SJCRH30 (cell line): ENCODE measurements around the gene ASTN1. TPM values are rescaled to one million over a fixed set of nuclear protein-coding genes. Genes with fewer than 3 reads are reported as not detected.

Experiments
- DNase-seq, 2 experiments: peaks; one replicate each; pipeline ENCODE4 v3.0.0-alpha.2; 2015 to 2020
- H3K27ac ChIP-seq: fragments of 250-450 bp; sonication (Bioruptor Pico); 2 replicates; pipeline ENCODE4 v1.5.1; 2020; ENCODE audit warnings: mild to moderate bottlenecking, moderate library complexity
- H3K27me3 ChIP-seq: fragments of 250-450 bp; sonication (Bioruptor Pico); 2 replicates; pipeline ENCODE4 v1.5.1; 2020; ENCODE audit warnings: mild to moderate bottlenecking, moderate library complexity
- H3K36me3 ChIP-seq: fragments of 250-450 bp; sonication (Bioruptor Pico); 2 replicates; pipeline ENCODE4 v1.5.1; 2020; ENCODE audit warnings: mild to moderate bottlenecking, moderate library complexity
- H3K4me1 ChIP-seq: fragments of 250-450 bp; sonication (Bioruptor Pico); 2 replicates; pipeline ENCODE4 v1.5.1; 2020; ENCODE audit warnings: mild to moderate bottlenecking, moderate library complexity
- H3K4me3 ChIP-seq: fragments of 250-450 bp; sonication (Bioruptor Pico); 2 replicates; pipeline ENCODE4 v1.5.1; 2020; ENCODE audit warnings: mild to moderate bottlenecking, moderate library complexity
- H3K9me3 ChIP-seq: fragments of 250-450 bp; sonication (Bioruptor Pico); replicated peaks from 2 replicates; pipeline ENCODE4 v1.5.1; 2020; ENCODE audit warnings: mild to moderate bottlenecking, moderate library complexity
- total RNA-seq: library from RNA; depleted of rRNA; stranded (reverse); fragments of >200 nt; shearing (Covaris generic); gene quantifications from 2 replicates; pipeline ENCODE4 v1.2.3, GENCODE V29; 2014

The ASTN1 gene
- total RNA-seq, 1 experiment from 2014 or later: not detected

DNA sequence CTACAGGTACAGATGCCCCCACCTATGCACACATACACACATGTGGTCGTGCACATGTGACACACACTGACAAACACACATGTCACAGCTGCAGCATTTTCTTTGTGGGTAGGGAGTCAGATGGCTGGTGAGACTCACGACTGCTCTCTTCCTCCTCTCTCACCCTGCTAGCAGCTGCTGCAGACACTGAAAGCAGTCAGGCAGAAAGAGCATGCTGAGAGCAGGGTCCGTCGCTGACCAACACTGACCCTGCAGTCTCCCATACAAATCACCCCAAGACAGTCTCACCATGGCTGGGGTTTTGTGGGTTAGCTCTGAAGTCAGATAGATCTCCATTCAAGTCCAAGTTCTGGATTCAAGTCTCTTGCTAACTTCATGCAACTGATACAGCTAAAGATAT lies 188.3 kb downstream of the ASTN1 start:
- no peaks in the 10 kb centered on the region for H3K9me3 ChIP-seq
- H3K27me3 ChIP-seq: no peaks in the 10 kb centered on the region
- no peak overlapping the region for H3K4me3 ChIP-seq
- no peak overlapping the region for H3K27ac ChIP-seq
- H3K4me1 ChIP-seq: no peaks in the 10 kb centered on the region
- no peaks in the 10 kb centered on the region for H3K36me3 ChIP-seq
- DNase-seq: no peak

DNA sequence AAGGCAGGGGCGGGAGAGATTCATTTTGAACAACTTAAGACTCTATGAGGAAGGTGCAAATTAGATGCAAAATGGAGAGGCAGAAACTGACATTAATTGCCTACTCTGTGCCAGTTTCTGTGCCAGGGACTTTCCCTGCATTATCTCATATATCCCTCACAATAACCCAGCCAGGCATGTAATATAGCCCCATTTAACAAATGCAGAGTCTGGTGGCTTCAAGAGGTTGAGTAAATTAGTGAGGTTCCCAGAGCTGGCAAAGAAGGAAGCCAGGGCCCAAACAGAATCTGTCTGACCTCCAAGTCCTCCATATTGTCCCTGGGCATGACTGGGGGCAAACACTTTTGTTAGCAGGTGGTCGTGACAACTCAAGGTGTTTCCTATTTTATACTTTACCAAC lies 199.8 kb downstream of the ASTN1 start:
- Histone ChIP-seq H3K27ac (no peak overlapping the region), H3K27me3 (peaks cover 3% of the 10 kb centered on the region; the same call in 1 of the 2 replicates), H3K9me3 (no peaks in the 10 kb centered on the region), H3K36me3 (no peaks in the 10 kb centered on the region), H3K4me1 (no peaks in the 10 kb centered on the region), H3K4me3 (no peak overlapping the region)
- no peak for DNase-seq

DNA sequence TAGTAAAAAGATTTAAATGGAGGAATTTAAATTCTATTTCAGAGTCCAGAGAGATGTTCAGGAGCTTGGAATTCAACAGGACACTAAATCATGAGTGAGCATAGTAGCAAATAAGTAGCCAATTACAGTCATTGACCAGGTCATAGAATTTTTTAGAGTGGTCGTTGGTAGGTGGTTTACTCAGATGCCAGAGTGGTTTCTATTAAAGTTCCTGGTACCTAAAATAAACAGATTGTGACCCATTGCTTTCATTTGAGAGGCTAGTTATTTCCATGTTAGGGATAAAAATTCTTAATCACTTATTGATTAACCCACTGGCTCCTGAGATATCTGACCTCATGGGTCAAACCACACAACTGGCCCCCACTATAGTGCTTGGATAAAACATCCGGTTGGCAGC lies 201.3 kb downstream of the ASTN1 start:
- Histone ChIP-seq H3K27ac (no peak overlapping the region), H3K9me3 (no peaks in the 10 kb centered on the region), H3K4me3 (no peak overlapping the region), H3K36me3 (no peaks in the 10 kb centered on the region), H3K27me3 (no peaks in the 10 kb centered on the region; the same call in 1 of the 2 replicates), H3K4me1 (no peaks in the 10 kb centered on the region)
- DNase-seq: no peak

DNA sequence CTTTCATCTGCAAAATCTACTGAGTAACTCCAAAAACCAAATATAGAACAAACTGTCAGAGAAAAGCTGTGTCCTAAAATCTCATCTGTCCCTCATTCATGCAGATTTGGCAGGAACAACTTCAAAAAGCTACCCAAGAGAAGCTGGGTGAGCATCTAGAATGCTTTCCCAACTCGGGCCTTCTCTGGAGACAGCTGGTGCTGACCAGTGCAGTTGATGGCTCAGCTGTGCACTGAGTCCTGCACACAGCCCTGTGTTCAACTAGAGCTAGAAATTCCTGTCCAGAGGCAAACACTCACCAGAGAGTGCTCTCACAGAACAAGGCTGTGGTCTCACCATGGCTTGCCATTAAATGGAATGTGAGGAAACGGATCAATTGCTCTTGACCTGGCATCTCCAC lies 202.8 kb downstream of the ASTN1 start:
- Histone ChIP-seq H3K27ac (no peak overlapping the region), H3K4me1 (no peaks in the 10 kb centered on the region), H3K4me3 (no peak overlapping the region), H3K36me3 (no peaks in the 10 kb centered on the region), H3K27me3 (no peaks in the 10 kb centered on the region; the same call in 1 of the 2 replicates), H3K9me3 (no peaks in the 10 kb centered on the region)
- DNase-seq: no peak

DNA sequence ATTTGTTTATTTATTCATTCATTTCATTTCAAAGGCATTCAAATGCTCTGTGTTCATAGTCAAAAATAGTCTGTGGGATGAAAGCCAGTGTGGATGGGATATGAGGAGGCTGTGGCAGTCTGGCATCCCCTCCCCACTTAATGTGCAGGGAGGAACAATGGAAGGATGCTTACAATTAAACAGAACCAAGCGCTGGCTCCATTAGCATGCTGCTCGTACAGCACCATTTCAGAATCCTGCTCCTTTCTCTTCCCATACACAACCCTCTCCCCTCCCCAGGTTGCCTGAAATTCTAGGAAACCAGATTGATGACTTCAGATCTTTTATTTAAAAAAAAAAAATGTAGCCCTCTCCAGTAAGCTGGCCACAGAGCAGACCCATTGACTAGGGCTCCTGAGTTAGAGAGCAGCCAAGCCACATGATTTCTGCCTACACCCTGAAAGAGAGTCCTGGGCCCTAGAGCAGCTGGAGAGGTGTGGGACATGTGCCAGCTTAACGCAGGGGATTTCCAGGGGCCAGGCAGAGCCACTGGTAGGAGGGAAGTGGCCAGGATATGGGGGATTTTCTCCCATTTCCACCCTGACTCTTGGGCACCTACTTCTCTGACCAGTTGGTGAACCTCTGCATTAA lies 205.2 kb downstream of the ASTN1 start:
- DNase-seq: no peak
- Histone ChIP-seq H3K27ac (no peak overlapping the region), H3K4me1 (no peaks in the 10 kb centered on the region)

DNA sequence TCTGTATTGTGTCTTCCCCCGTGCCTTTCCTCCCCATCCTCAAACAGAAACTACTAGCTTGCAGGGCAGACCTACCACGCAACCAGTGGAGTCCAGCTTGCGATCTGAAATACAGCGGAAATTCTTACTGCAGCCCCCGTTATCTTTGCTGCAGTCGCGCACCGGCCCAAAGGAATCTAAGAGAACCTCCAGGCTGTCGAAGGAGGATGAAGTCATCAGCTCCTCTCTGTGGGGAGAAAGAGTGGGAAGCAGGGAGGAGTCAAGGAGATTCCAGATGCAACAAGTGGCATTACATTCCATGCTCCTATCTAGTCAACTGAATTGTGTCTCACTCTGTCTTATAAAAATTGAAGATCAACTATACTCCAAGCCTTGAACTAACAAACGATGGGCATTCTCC lies 206.9 kb downstream of the ASTN1 start:
- Histone ChIP-seq H3K36me3 (no peaks in the 10 kb centered on the region), H3K27ac (no peak overlapping the region), H3K4me3 (no peak overlapping the region), H3K9me3 (no peaks in the 10 kb centered on the region), H3K27me3 (no peaks in the 10 kb centered on the region), H3K4me1 (no peaks in the 10 kb centered on the region)
- no peak for DNase-seq

More for the DNA sequence above, 205.2 kb downstream of the ASTN1 start:
- Histone ChIP-seq H3K4me3 (no peak overlapping the region), H3K36me3 (no peaks in the 10 kb centered on the region), H3K27me3 (no peaks in the 10 kb centered on the region), H3K9me3 (no peaks in the 10 kb centered on the region)

DNA sequence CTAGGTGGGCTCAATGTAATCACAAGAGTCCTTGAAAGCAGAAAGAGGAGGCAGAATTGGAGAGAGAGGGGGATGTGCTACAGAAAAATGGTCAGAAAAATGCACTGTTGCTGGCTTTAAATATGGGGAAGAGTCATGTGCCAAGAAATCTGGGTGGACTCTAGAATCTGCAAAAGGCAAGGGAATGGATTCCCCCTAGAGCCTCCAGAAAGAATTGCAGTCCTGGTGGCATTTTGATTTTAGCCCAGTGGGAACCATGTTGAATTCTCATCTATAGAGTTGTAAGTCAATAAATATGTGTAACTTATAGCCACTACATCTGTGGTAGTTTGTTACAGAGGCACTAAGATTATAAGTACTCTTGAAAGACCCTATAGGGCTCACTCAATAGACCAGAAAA lies 210.3 kb downstream of the ASTN1 start:
- Histone ChIP-seq H3K4me1 (no peaks in the 10 kb centered on the region), H3K9me3 (no peaks in the 10 kb centered on the region), H3K27ac (no peak overlapping the region), H3K4me3 (no peak overlapping the region), H3K36me3 (no peaks in the 10 kb centered on the region), H3K27me3 (no peaks in the 10 kb centered on the region)
- DNase-seq: peak in 1 of 2 experiments; percentile 5

DNA sequence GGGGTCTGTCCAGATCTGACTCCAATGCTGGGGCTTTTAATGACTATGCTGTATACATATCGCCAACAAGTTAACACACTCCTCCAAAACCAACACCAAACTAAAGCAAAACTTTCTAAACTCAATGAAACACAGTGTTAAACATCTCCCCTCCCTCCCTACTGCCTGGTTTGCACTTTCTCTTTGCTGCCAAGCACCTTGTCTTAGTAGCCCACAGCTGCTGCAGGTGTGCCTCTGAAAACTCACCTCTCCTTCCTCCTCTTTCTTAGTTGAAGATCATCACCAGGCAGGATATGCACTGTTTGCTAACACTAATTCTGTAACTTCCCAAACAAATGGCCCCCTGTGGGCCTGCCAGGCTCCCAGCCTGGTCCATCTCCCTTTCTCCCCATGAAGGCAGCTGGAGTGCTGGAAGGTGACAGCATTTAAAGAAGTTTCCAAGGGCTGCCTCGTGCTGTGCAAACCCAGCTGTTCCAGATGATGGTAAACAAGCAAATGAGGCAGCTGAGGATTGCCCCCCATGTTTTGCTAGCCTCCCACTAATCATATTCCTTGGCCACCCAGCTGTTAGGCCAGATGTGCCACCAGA lies 213.7 kb downstream of the ASTN1 start:
- Histone ChIP-seq H3K9me3 (no peaks in the 10 kb centered on the region), H3K27ac (no peak overlapping the region), H3K27me3 (no peaks in the 10 kb centered on the region), H3K4me1 (no peaks in the 10 kb centered on the region), H3K4me3 (no peak overlapping the region), H3K36me3 (no peaks in the 10 kb centered on the region)
- DNase-seq: no peak

DNA sequence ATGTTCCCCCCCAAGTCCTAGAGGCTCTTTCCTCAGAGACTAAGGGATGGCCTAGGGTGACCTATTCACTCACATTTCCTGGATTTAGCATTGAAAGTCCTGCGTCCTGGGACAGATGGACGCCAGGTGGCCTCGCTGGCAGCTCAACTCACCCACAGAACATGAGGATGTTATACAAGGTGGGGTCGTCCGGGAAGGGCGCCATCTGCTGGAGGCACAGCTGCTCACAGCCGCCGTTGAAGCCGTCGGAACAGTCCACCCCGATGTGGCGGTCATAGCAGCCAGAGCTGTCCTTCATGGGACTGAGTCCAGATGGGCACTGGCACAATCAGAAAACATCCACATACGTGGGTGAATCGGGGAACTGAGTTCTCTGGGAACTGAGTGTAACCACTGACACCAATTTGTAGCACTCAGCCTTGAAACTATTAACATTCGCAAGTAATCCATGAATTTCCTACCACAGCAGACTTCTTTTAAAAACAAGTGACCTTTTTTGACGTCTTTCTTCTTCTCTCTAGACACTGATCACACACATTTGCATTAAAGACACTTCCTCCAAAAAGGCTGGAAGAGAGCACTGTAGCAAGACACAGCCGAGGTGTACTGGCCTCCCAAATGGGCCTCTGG lies 215.4 kb downstream of the ASTN1 start:
- Histone ChIP-seq H3K9me3 (no peaks in the 10 kb centered on the region), H3K4me1 (no peaks in the 10 kb centered on the region), H3K4me3 (no peak overlapping the region), H3K27ac (no peak overlapping the region), H3K36me3 (no peaks in the 10 kb centered on the region), H3K27me3 (no peaks in the 10 kb centered on the region)
- DNase-seq: peak; percentile 53 to 57

DNA sequence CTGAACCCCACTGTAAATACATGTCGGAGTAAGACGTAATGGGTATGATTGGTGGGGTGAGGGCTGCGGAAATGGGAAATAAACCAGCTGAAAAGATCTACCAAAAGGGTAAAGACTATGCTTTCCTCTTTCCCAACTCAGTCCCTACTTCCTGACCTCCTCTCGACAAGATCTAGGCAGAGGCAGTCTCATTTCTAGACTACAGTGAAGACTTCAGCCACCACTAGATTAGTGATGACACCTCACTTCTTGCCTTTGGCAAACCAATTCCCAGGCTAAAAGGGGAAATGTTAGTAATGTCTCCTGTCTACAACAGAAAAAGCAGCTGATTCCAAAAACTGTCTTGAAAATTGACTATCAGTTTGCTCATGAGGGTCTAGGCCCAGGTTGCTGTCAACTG lies 219.9 kb downstream of the ASTN1 start:
- H3K4me1 ChIP-seq: no peaks in the 10 kb centered on the region
- no peak overlapping the region for H3K27ac ChIP-seq
- no peak for DNase-seq
- H3K27me3 ChIP-seq: no peaks in the 10 kb centered on the region
- H3K36me3 ChIP-seq: no peaks in the 10 kb centered on the region
- no peak overlapping the region for H3K4me3 ChIP-seq
- H3K9me3 ChIP-seq: no peaks in the 10 kb centered on the region

DNA sequence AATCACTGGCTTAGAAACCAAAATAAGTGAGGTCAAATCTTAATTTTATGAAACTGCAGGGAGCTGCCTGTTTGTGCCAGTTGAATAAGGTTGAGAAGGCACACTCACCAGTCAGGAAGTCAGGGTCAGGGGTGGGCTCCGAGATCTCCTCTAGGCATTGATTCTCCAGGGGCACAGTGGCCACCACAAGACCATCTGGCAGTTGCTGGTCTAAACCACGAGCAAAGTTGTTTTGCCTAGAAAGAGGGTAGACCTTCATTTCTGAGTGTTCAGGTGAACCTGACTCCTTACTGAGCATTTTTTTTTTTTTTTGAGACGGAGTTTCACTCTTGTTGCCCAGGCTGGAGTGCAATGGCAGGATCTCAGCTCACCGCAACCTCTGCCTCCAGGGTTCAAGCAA lies 220.7 kb downstream of the ASTN1 start:
- no peaks in the 10 kb centered on the region for H3K9me3 ChIP-seq
- DNase-seq: no peak
- H3K4me3 ChIP-seq: no peak overlapping the region
- H3K4me1 ChIP-seq: no peaks in the 10 kb centered on the region
- H3K27ac ChIP-seq: no peak overlapping the region
- H3K36me3 ChIP-seq: no peaks in the 10 kb centered on the region
- H3K27me3 ChIP-seq: no peaks in the 10 kb centered on the region

DNA sequence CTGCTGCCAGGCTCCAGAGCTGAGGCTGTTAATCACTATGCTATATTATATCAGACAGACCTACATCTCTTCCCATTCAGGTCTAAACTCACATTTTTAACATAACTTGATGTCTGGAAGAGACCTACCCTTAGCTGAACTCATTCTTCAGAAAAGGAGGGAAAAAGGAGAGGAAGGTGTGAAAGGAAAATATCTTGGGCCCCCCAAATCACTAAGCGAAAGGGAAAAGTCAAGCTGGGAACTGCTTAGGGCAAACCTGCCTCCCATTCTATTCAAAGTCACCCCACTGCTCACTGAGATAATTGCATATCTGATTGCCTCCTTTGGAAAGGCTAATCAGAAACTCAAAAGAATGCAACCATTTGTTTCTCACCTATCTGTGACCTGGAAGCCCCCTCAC lies 222.2 kb downstream of the ASTN1 start:
- Histone ChIP-seq H3K27me3 (no peaks in the 10 kb centered on the region), H3K36me3 (no peaks in the 10 kb centered on the region), H3K27ac (no peak overlapping the region), H3K4me1 (no peaks in the 10 kb centered on the region), H3K4me3 (no peak overlapping the region), H3K9me3 (no peaks in the 10 kb centered on the region)
- DNase-seq: no peak

DNA sequence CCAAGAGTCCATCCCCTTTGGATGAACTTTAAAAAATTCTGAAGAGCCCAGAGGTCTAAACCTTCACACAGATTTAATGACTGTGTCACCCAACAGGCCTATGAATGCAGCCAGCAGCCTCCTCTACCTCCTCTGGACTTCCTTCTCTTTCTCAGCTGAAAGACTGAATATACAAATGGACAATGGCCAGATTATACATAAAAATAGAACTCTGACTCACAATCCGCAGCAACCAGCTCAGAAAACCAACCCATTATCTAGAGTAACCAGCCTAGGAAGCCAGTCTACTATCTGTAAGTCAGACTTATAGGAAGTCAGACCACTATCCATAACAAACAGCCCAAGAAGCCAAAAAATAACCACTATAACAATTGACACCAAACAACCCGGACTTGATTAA lies 224.5 kb downstream of the ASTN1 start:
- Histone ChIP-seq H3K4me3 (no peak overlapping the region), H3K36me3 (no peaks in the 10 kb centered on the region), H3K9me3 (no peaks in the 10 kb centered on the region), H3K4me1 (no peaks in the 10 kb centered on the region), H3K27ac (no peak overlapping the region), H3K27me3 (no peaks in the 10 kb centered on the region)
- DNase-seq: no peak

DNA sequence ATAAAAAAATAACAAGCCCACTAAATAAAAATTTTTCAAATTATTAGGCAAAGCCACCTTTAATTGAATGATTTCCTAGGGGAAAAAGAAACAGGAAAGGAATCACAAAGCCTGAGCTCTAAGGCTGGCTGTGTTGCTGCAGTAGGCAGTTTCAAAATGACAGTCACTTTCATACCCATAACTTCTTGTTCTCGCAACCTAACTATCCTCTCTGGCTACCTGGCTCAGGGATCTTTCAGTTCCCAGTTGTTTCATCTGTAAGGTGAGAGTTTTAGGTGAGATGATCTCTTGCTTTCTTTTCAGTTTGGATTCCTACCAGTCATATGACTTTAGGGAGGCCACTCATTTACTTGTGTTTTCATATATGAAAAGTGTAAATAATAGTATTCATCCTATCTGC lies 226.1 kb downstream of the ASTN1 start:
- H3K27me3 ChIP-seq: no peaks in the 10 kb centered on the region
- no peaks in the 10 kb centered on the region for H3K36me3 ChIP-seq
- no peak overlapping the region for H3K4me3 ChIP-seq
- H3K27ac ChIP-seq: no peak overlapping the region
- H3K9me3 ChIP-seq: no peaks in the 10 kb centered on the region
- no peaks in the 10 kb centered on the region for H3K4me1 ChIP-seq
- no peak for DNase-seq

DNA sequence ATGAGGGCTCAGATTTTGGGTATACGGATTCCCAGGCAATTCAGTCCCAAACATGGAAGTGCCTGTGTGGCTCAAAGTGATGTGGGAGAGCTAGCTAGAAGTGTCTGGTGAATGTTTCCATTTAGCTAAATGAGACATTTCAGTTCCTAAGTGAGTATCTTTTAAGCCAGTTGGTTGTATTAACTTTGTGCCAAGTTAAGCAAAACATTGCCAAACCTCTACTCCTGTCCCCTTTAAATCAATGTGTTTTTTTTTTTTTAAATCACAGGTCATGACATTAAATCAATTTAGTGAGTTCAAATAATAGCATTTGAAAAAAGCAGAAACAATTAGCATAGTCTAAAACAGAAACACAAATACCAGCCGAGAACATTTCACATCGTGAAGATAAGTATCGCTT lies 230.1 kb downstream of the ASTN1 start:
- Histone ChIP-seq H3K4me1 (no peaks in the 10 kb centered on the region), H3K4me3 (no peak overlapping the region), H3K36me3 (no peaks in the 10 kb centered on the region), H3K9me3 (no peaks in the 10 kb centered on the region), H3K27me3 (no peaks in the 10 kb centered on the region), H3K27ac (no peak overlapping the region)
- no peak for DNase-seq
